H1 (cell line): ENCODE results near the gene PCNX1. TPM values are rescaled to one million over a fixed set of nuclear protein-coding genes. Genes with fewer than 3 reads are reported as not detected.

ENCODE experiments used
- JUN ChIP-seq: IDR thresholded peaks from 2 replicates; pipeline ENCODE4 v1.6.1; 2011; ENCODE audit warnings: low read depth, mild to moderate bottlenecking, improper control_type of control experiment, low read length
- KDM5A ChIP-seq: fragments of 200-600 bp; IDR thresholded peaks from 2 replicates; pipeline ENCODE4 v1.7.1; 2012; ENCODE audit warnings: mild to moderate bottlenecking, low read length, inconsistent platforms, mixed read lengths
- POU5F1 ChIP-seq: IDR thresholded peaks from 2 replicates; pipeline ENCODE4 v1.6.1; 2011; ENCODE audit warnings: low read depth, mild to moderate bottlenecking, low read length, moderate library complexity
- RNF2 ChIP-seq: fragments of 200-900, 300-1000 bp; sonication (generic); IDR thresholded peaks from 2 replicates; pipeline ENCODE4 v1.7.1; 2016; ENCODE audit warnings: borderline replicate concordance, low read depth, mild to moderate bottlenecking, antibody characterized with exemption, low read length; ENCODE audit not compliant: poor library complexity, severe bottlenecking; ENCODE audit errors: missing control alignments
- SP4 ChIP-seq: IDR thresholded peaks from 2 replicates; pipeline ENCODE4 v1.6.1; 2012; ENCODE audit warnings: low read length, inconsistent platforms
- SRF ChIP-seq: IDR thresholded peaks from 2 replicates; pipeline ENCODE4 v1.6.1; 2011; ENCODE audit warnings: mild to moderate bottlenecking, low read depth, low read length, moderate library complexity
- TAF7 ChIP-seq: optimal IDR thresholded peaks from 2 replicates; pipeline ENCODE3; 2011; ENCODE audit warnings: low read depth, mild to moderate bottlenecking, inconsistent platforms, low read length, moderate library complexity, borderline replicate concordance
- ZNF274 ChIP-seq: IDR thresholded peaks from 2 replicates; pipeline ENCODE4 v1.7.0; 2012; ENCODE audit warnings: low read length, borderline replicate concordance; ENCODE audit errors: extremely low read depth
- polyA plus RNA-seq, 7 experiments: library from polyadenylated mRNA; depleted of rRNA in 3 of 7; stranded (reverse) in 5 of 7; unstranded in 2 of 7; fragments of >200 nt in 5 of 7; fragments of 200-250 nt in 2 of 7; gene quantifications; 1 replicate in 5 of 7; 2 replicates in 1 of 7; 4 replicates in 1 of 7; pipeline versions ENCODE4 v1.2.1 to v1.2.3, GENCODE V29; 2011 to 2013; ENCODE audit warnings: missing spikeins in 2 of 7, mixed read lengths in 2 of 7
- total RNA-seq: library from RNA; stranded (reverse); fragmentation: NEBNext Ultra II Directional; extraction: Animal tissue kit (Norgen Biotek cat#: 25700); gene quantifications from 2 replicates; pipeline ENCODE4 v1.2.1, GENCODE V29; 2021

Gene PCNX1
- total and polyA plus RNA-seq, 2 of the 8 experiments (the other 6 are each of a cell fraction or from before 2014, with no cell fraction given) = 37.7 to 53.2 TPM

DNA sequence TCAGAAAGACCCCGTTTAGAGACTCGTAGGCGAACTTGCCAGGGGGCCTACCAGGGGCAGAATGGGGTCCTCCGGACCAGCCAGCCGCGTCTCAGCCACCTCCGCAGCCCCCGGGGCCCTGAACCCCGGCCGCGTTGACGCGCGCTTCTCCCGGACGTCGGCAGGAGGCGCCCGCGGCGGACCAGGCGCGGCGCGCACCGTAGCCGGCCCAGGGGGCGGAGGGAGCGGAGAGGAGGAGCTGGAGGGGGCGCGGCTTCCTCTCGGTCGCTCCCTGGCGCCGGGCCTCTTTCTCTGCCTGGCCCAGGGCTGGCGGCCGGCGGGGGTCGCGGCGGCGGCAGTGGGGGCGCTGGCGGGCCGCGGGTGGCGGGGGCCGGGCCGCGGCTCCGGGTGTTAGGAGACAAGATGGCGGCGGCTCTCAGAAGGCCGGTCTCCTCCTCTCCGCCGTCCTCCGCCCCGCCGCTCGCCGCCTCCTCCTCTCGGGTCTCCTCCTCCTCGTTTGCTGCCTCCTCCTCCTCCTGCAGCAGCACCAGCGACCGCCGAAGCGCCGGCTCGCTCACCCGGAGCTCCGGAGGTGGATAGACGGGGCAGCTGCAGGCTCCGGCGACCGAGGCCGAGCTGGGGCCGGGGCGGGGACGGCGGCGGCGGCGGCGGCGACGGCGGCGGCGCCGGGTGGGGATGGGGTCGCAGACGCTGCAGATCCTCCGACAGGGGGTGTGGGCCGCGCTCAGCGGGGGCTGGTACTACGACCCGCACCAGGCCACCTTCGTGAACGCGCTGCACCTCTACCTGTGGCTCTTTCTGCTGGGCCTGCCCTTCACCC, at the start of gene PCNX1 (continued):
- no peak for TF ChIP-seq ZNF274
- no peak for TF ChIP-seq TAF7
- TF ChIP-seq KDM5A = no peak
- no peak for TF ChIP-seq SP4
- no peak for TF ChIP-seq SRF
- no peak for TF ChIP-seq RNF2
- TF ChIP-seq POU5F1 = no peak
- TF ChIP-seq JUN = no peak
